ENCODE measurements around the gene TCERG1L.

DNA sequence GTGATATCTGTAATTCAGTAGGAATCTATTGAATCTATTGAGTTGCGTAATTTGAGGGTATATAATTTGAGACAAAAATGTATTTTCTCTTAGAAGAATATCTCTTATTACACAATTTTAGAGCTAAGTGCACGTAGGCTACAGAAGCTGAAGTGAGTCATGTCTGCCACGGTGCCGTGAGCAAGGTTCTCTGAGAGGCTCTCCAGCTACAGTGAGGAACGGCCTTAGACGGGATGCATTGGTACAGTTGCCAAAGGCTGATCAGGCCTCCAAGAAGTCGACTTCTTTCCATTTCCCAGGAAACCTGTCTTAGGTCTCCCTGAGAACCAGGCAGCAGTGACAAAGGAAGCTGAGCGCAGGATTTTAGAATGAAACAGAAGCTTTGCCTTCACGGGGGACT lies 28.6 kb downstream of the TCERG1L start:
- no peak for TF ChIP-seq EP300 (IDR thresholded peaks at IDR 0.05; ENCODE audit: borderline replicate concordance)
- no peak for TF ChIP-seq YY1 (IDR thresholded peaks at IDR 0.05; ENCODE audit: low read depth)
- TF ChIP-seq CREB1 (IDR thresholded peaks at IDR 0.05; ENCODE audit: low read depth), result no peak
- TF ChIP-seq, protein P1, sequence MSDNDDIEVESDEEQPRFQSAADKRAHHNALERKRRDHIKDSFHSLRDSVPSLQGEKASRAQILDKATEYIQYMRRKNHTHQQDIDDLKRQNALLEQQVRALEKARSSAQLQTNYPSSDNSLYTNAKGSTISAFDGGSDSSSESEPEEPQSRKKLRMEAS (IDR thresholded peaks at IDR 0.05), result no peak
- no peak for TF ChIP-seq CEBPB (IDR thresholded peaks at IDR 0.05)
- TF ChIP-seq, protein P2, sequence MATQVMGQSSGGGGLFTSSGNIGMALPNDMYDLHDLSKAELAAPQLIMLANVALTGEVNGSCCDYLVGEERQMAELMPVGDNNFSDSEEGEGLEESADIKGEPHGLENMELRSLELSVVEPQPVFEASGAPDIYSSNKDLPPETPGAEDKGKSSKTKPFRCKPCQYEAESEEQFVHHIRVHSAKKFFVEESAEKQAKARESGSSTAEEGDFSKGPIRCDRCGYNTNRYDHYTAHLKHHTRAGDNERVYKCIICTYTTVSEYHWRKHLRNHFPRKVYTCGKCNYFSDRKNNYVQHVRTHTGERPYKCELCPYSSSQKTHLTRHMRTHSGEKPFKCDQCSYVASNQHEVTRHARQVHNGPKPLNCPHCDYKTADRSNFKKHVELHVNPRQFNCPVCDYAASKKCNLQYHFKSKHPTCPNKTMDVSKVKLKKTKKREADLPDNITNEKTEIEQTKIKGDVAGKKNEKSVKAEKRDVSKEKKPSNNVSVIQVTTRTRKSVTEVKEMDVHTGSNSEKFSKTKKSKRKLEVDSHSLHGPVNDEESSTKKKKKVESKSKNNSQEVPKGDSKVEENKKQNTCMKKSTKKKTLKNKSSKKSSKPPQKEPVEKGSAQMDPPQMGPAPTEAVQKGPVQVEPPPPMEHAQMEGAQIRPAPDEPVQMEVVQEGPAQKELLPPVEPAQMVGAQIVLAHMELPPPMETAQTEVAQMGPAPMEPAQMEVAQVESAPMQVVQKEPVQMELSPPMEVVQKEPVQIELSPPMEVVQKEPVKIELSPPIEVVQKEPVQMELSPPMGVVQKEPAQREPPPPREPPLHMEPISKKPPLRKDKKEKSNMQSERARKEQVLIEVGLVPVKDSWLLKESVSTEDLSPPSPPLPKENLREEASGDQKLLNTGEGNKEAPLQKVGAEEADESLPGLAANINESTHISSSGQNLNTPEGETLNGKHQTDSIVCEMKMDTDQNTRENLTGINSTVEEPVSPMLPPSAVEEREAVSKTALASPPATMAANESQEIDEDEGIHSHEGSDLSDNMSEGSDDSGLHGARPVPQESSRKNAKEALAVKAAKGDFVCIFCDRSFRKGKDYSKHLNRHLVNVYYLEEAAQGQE (IDR thresholded peaks at IDR 0.05; ENCODE audit: low read depth), result no peak
- no peak for TF ChIP-seq TCF12 (IDR thresholded peaks at IDR 0.05; ENCODE audit: low read depth)
- TF ChIP-seq, protein P3, sequence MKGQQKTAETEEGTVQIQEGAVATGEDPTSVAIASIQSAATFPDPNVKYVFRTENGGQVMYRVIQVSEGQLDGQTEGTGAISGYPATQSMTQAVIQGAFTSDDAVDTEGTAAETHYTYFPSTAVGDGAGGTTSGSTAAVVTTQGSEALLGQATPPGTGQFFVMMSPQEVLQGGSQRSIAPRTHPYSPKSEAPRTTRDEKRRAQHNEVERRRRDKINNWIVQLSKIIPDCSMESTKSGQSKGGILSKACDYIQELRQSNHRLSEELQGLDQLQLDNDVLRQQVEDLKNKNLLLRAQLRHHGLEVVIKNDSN (IDR thresholded peaks at IDR 0.05), result no peak
- no peak for TF ChIP-seq ZBTB7A (IDR thresholded peaks at IDR 0.05; ENCODE audit: low read depth)
- no peak for TF ChIP-seq TAF1 (IDR thresholded peaks at IDR 0.05; ENCODE audit: low read depth)
- TF ChIP-seq FOXM1 (IDR thresholded peaks at IDR 0.05; ENCODE audit: borderline replicate concordance, low read depth), result no peak
